GM03348 (cell line): ENCODE data around the gene MGAT5B.
A peak's percentile ranks its signal among the peaks of the same experiment; 100 is the strongest.

Experiments
- DNase-seq: peaks from one replicate; pipeline ENCODE4 v3.0.0; 2012; ENCODE audit warnings: low spot score

Gene MGAT5B

GRCh38 chr17:76905836-76906235 is 37.6 kb downstream of the MGAT5B start:
- DNase-seq = no peak

GRCh38 chr17:76906463-76906862 is 38.3 kb downstream of the MGAT5B start:
- DNase-seq = no peak

GRCh38 chr17:76907352-76907751 is 39.1 kb downstream of the MGAT5B start:
- DNase-seq = no peak

GRCh38 chr17:76909971-76910760 is 42.0 kb downstream of the MGAT5B start:
- peak; percentile 72 for DNase-seq

GRCh38 chr17:76911299-76912017 is 43.3 kb downstream of the MGAT5B start:
- no peak for DNase-seq

- no peak for DNase-seq
Observed at GRCh38 chr17:76912421-76913164, 44.4 kb downstream of the MGAT5B start.

GRCh38 chr17:76914937-76915336 is 46.7 kb downstream of the MGAT5B start:
- no peak for DNase-seq

GRCh38 chr17:76915840-76916510 is 47.8 kb downstream of the MGAT5B start:
- no peak for DNase-seq

- no peak for DNase-seq
Observed at GRCh38 chr17:76917829-76918228, 49.6 kb downstream of the MGAT5B start.

- no peak for DNase-seq
Observed at GRCh38 chr17:76918811-76919210, 50.6 kb downstream of the MGAT5B start.

- no peak for DNase-seq
Observed at GRCh38 chr17:76920364-76921139, 52.3 kb downstream of the MGAT5B start.

GRCh38 chr17:76921340-76922036 is 53.3 kb downstream of the MGAT5B start:
- DNase-seq = no peak

- no peak for DNase-seq
Observed at GRCh38 chr17:76922084-76922483, 53.9 kb downstream of the MGAT5B start.

- DNase-seq = no peak
Observed at GRCh38 chr17:76922967-76923366, 54.8 kb downstream of the MGAT5B start.

GRCh38 chr17:76923491-76923890 is 55.3 kb downstream of the MGAT5B start:
- DNase-seq = no peak

- no peak for DNase-seq
Observed at GRCh38 chr17:76924345-76925342, 56.4 kb downstream of the MGAT5B start.

- no peak for DNase-seq
Observed at GRCh38 chr17:76925441-76925891, 57.3 kb downstream of the MGAT5B start.

GRCh38 chr17:76926237-76926866 is 58.1 kb downstream of the MGAT5B start:
- DNase-seq = no peak

GRCh38 chr17:76927577-76927976 is 59.4 kb downstream of the MGAT5B start:
- DNase-seq = no peak
